IPS-15b (cell line): ENCODE data around the gene THOP1.
"Not testable (repeated sequence)": the region's sequence is repeated elsewhere in the genome, so short reads cannot be mapped to it uniquely, and the experiment has no call there.

Experiments
- H3K27me3 ChIP-seq: one replicate; pipeline ENCODE4 v1.6.1; 2013; ENCODE audit warnings: low read length; ENCODE audit not compliant: control insufficient read depth, insufficient read depth
- H3K36me3 ChIP-seq: one replicate; pipeline ENCODE4 v1.6.1; 2013; ENCODE audit warnings: low read length; ENCODE audit not compliant: control insufficient read depth, insufficient read depth
- H3K4me1 ChIP-seq: one replicate; pipeline ENCODE4 v1.6.1; 2013; ENCODE audit warnings: mild to moderate bottlenecking, low read length; ENCODE audit not compliant: control insufficient read depth, insufficient read depth
- H3K4me3 ChIP-seq: one replicate; pipeline ENCODE4 v1.5.1; 2013; ENCODE audit warnings: low read depth, low read length
- H3K9ac ChIP-seq: one replicate; pipeline ENCODE4 v1.6.1; 2013; ENCODE audit warnings: low read depth, mild to moderate bottlenecking, low read length
- H3K9me3 ChIP-seq: one replicate; pipeline ENCODE4 v1.6.1; 2013; ENCODE audit warnings: mild to moderate bottlenecking, low read length; ENCODE audit not compliant: control insufficient read depth, insufficient read depth

The THOP1 gene

GRCh38 chr19:2810141-2811091, 25.1 kb downstream of the THOP1 start:
- Histone ChIP-seq H3K9me3 (no peaks in the 10 kb centered on the region), H3K27me3 (no peaks in the 10 kb centered on the region), H3K36me3 (peaks cover 80% of the 10 kb centered on the region), H3K9ac (no peak overlapping the region), H3K4me3 (no peak overlapping the region), H3K4me1 (no peaks in the 10 kb centered on the region)

- Histone ChIP-seq H3K4me3 (no peak overlapping the region), H3K9me3 (no peaks in the 10 kb centered on the region), H3K4me1 (no peaks in the 10 kb centered on the region), H3K27me3 (no peaks in the 10 kb centered on the region), H3K36me3 (peaks cover 74% of the 10 kb centered on the region), H3K9ac (no peak overlapping the region)
Measured at GRCh38 chr19:2811221-2811722, 26.0 kb downstream of the THOP1 start.

- Histone ChIP-seq H3K36me3 (peaks cover 69% of the 10 kb centered on the region), H3K4me3 (no peak overlapping the region), H3K4me1 (no peaks in the 10 kb centered on the region), H3K9ac (no peak overlapping the region), H3K27me3 (no peaks in the 10 kb centered on the region), H3K9me3 (no peaks in the 10 kb centered on the region)
Measured at GRCh38 chr19:2811735-2812413, 26.6 kb downstream of the THOP1 start.

GRCh38 chr19:2812414-2813234, 27.3 kb downstream of the THOP1 start:
- Histone ChIP-seq H3K27me3 (no peaks in the 10 kb centered on the region), H3K9me3 (no peaks in the 10 kb centered on the region), H3K9ac (no peak overlapping the region), H3K36me3 (peaks cover 62% of the 10 kb centered on the region), H3K4me1 (no peaks in the 10 kb centered on the region), H3K4me3 (no peak overlapping the region)

- Histone ChIP-seq H3K4me3 (no peak overlapping the region), H3K4me1 (no peaks in the 10 kb centered on the region), H3K27me3 (no peaks in the 10 kb centered on the region), H3K9ac (no peak overlapping the region), H3K36me3 (peaks cover 54% of the 10 kb centered on the region), H3K9me3 (no peaks in the 10 kb centered on the region)
Measured at GRCh38 chr19:2813235-2814160, 28.2 kb downstream of the THOP1 start.

- H3K27me3 ChIP-seq, result no peaks in the 10 kb centered on the region
- H3K4me3 ChIP-seq, result no peak overlapping the region
- H3K9ac ChIP-seq, result no peak overlapping the region
- H3K36me3 ChIP-seq, result peaks cover 45% of the 10 kb centered on the region
- no peaks in the 10 kb centered on the region for H3K4me1 ChIP-seq
- H3K9me3 ChIP-seq, result no peaks in the 10 kb centered on the region
Measured at GRCh38 chr19:2814426-2814825, 29.1 kb downstream of the THOP1 start.

- Histone ChIP-seq H3K36me3 (peaks cover 38% of the 10 kb centered on the region), H3K9me3 (no peaks in the 10 kb centered on the region), H3K27me3 (no peaks in the 10 kb centered on the region), H3K4me1 (no peaks in the 10 kb centered on the region), H3K9ac (no peak overlapping the region), H3K4me3 (no peak overlapping the region)
Measured at GRCh38 chr19:2815191-2815614, 29.9 kb downstream of the THOP1 start.

GRCh38 chr19:2815923-2816322, 30.6 kb downstream of the THOP1 start:
- peaks cover 30% of the 10 kb centered on the region for H3K36me3 ChIP-seq

GRCh38 chr19:2816641-2817040, 31.3 kb downstream of the THOP1 start:
- Histone ChIP-seq H3K9me3 (no peaks in the 10 kb centered on the region), H3K4me3 (no peak overlapping the region), H3K27me3 (no peaks in the 10 kb centered on the region), H3K4me1 (no peaks in the 10 kb centered on the region), H3K9ac (no peak overlapping the region), H3K36me3 (peaks cover 24% of the 10 kb centered on the region)

More at GRCh38 chr19:2815923-2816322, 30.6 kb downstream of the THOP1 start:
- no peaks in the 10 kb centered on the region for H3K4me1 ChIP-seq
- no peak overlapping the region for H3K9ac ChIP-seq
- H3K27me3 ChIP-seq, result no peaks in the 10 kb centered on the region
- no peaks in the 10 kb centered on the region for H3K9me3 ChIP-seq
- H3K4me3 ChIP-seq, result no peak overlapping the region

- H3K4me1 ChIP-seq, H3K9me3 ChIP-seq: not testable (repeated sequence)
Measured at GRCh38 chr19:2817237-2817829, 32.0 kb downstream of the THOP1 start.

More at GRCh38 chr19:2817237-2817829, 32.0 kb downstream of the THOP1 start:
- not testable (repeated sequence) for H3K9ac ChIP-seq, H3K27me3 ChIP-seq, H3K4me3 ChIP-seq
- peaks cover 18% of the 10 kb centered on the region for H3K36me3 ChIP-seq
